Testis (tissue), 2 donors: Measurements from ENCODE around the gene RXRG.

Experiments used
- CTCF ChIP-seq, 3 experiments: fragments of 450-650 bp in 2 of 3; fragments of 200-600 bp in 1 of 3; sonication (generic) in 1 of 3; IDR thresholded peaks; one replicate each; pipeline ENCODE4 v1.5.1; 2016 to 2019; ENCODE audit warnings: antibody characterized with exemption in 3 of 3, mild to moderate bottlenecking in 2 of 3, moderate library complexity in 1 of 3
- POLR2A ChIP-seq: fragments of 450-650 bp; IDR thresholded peaks from one replicate; pipeline ENCODE4 v1.6.1; 2017; ENCODE audit warnings: antibody characterized with exemption, mild to moderate bottlenecking, moderate library complexity

- TF ChIP-seq POLR2A = no peak
- TF ChIP-seq CTCF (IDR thresholded peaks at IDR 0.05) = no peak
These were observed 79.6 kb downstream of the RXRG start for GRCh38 chr1:165365341-165365740.
